ENCODE data around the gene WAPL. TPM values are rescaled to one million over a fixed set of nuclear protein-coding genes. Genes with fewer than 3 reads are reported as not detected.

The WAPL gene
- total and polyA plus RNA-seq, 9 of the 15 experiments (the other 6 are each of a cell fraction or from before 2014, with no cell fraction given), result 14.3 to 36.4 (median 25.3) TPM

DNA sequence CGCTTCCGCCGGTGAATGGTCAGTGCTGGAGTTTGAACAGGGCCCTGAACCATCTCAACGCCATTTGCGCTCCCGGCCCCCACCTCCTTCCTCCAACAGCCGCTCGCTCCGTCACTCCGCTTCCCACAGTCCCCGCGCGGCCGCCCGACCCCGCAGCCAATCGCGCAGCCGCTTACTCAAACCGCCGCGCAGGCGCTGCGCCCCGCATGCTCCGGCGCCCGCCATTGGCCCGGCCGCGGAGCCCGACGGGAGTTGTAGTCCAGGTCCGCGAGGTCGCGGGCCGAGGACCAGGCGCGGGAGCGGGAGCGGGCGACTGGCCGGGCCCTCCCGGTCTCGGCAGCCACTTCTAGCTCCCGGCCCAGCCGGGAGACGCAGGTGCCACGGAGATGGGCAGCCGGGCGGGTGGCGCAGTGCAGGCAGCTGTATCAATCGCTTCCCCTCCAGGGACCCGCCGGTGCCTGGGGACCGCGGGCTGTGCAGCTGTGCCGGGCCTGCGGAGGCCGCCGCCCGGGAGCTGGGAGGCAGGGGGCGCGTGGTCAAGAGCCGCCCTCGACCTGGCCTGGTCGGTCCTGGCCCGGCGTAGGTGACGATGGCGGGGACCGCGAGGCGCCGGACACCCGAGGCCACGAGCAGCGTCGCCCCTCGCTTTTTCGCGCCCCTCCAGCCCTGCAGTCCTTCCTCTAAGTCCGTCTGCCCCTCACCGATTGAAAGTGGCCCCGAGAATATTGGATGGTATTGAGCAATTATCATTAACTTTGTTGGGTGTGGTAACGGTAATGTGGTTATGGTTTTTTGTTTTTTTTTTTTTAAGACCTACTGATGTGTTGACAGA, at the start of gene WAPL (continued):
- TF ChIP-seq, protein P1, sequence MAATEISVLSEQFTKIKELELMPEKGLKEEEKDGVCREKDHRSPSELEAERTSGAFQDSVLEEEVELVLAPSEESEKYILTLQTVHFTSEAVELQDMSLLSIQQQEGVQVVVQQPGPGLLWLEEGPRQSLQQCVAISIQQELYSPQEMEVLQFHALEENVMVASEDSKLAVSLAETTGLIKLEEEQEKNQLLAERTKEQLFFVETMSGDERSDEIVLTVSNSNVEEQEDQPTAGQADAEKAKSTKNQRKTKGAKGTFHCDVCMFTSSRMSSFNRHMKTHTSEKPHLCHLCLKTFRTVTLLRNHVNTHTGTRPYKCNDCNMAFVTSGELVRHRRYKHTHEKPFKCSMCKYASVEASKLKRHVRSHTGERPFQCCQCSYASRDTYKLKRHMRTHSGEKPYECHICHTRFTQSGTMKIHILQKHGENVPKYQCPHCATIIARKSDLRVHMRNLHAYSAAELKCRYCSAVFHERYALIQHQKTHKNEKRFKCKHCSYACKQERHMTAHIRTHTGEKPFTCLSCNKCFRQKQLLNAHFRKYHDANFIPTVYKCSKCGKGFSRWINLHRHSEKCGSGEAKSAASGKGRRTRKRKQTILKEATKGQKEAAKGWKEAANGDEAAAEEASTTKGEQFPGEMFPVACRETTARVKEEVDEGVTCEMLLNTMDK (IDR thresholded peaks at IDR 0.05; ENCODE audit: borderline replicate concordance, insufficient read depth, low read depth, low read length, poor library complexity, severe bottlenecking), result no peak
- TF ChIP-seq IRF2 (CRISPR knock-in tag; IDR thresholded peaks at IDR 0.05) (no peak), POLR2B (IDR thresholded peaks at IDR 0.05; ENCODE audit: low read depth, partially characterized antibody) (peak; percentile 33), MCM3 (IDR thresholded peaks at IDR 0.05) (no peak), MAFG (tag; conservative IDR thresholded peaks at IDR 0.05) (no peak), ZNF586 (CRISPR knock-in tag; conservative IDR thresholded peaks at IDR 0.05) (no peak), MEIS2 (IDR thresholded peaks at IDR 0.05; ENCODE audit: partially characterized antibody) (peak; percentile 62), MAFK (IDR thresholded peaks at IDR 0.05; ENCODE audit: low read length) (no peak), ILF3 (IDR thresholded peaks at IDR 0.05; ENCODE audit: borderline replicate concordance) (no peak), ZNF41 (CRISPR knock-in tag; conservative IDR thresholded peaks at IDR 0.05) (no peak), TEAD4 (IDR thresholded peaks at IDR 0.05; ENCODE audit: low read length) (no peak), TEAD4 (CRISPR knock-in tag; IDR thresholded peaks at IDR 0.05; ENCODE audit: borderline replicate concordance) (no peak), MBD2 (IDR thresholded peaks at IDR 0.05; ENCODE audit: borderline replicate concordance, low read depth) (peak; percentile 71; the same call in 1 of the 2 replicates), ZNF124 (CRISPR knock-in tag; IDR thresholded peaks at IDR 0.05) (no peak), STAT5A (IDR thresholded peaks at IDR 0.05; ENCODE audit: borderline replicate concordance, low read length) (no peak), RHOXF2B (CRISPR knock-in tag; conservative IDR thresholded peaks at IDR 0.05) (no peak), ZNF311 (CRISPR knock-in tag; IDR thresholded peaks at IDR 0.05) (no peak), NONO (IDR thresholded peaks at IDR 0.05; ENCODE audit: low read depth in 2 of 2, low read length in 1 of 2) (peak; percentile 29 to 67; a peak in 2 of 4 replicates), YY1 (IDR thresholded peaks at IDR 0.05; ENCODE audit: borderline replicate concordance in 1 of 3, control insufficient read depth in 1 of 3, extremely low read depth in 1 of 3, insufficient read depth in 3 of 3, insufficient read length in 1 of 3, insufficient replicate concordance in 2 of 3, low read depth in 1 of 3, low read length in 2 of 3) (peak; percentile 72 to 95 (median 94)), ZNF174 (CRISPR knock-in tag; IDR thresholded peaks at IDR 0.05) (no peak), NFE2L1 (tag; IDR thresholded peaks at IDR 0.05; ENCODE audit: borderline replicate concordance, low read depth) (no peak), ELF4 (CRISPR knock-in tag; IDR thresholded peaks at IDR 0.05) (no peak), ZNF224 (CRISPR knock-in tag; IDR thresholded peaks at IDR 0.05) (no peak), SIX5 (IDR thresholded peaks at IDR 0.05; ENCODE audit: borderline replicate concordance in 1 of 2, insufficient read depth in 1 of 2, low read depth in 1 of 2, low read length in 2 of 2) (peak; percentile 75 to 78), CSDE1 (IDR thresholded peaks at IDR 0.05) (no peak), MAFF (IDR thresholded peaks at IDR 0.05; ENCODE audit: low read length) (no peak)
- TF ChIP-seq, protein P2, sequence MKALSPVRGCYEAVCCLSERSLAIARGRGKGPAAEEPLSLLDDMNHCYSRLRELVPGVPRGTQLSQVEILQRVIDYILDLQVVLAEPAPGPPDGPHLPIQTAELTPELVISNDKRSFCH (CRISPR knock-in tag; IDR thresholded peaks at IDR 0.05), result no peak
- TF ChIP-seq, protein P2 (tag; IDR thresholded peaks at IDR 0.05), result 0 out of 2 replicates have a peak, but pooled peaks have one; percentile 25

Data from K562 (cell line).